Panc1 (cell line): Measurements from ENCODE around the gene TGFBRAP1. TPM values are rescaled to one million over a fixed set of nuclear protein-coding genes. Genes with fewer than 3 reads are reported as not detected.

Source experiments
- ATAC-seq: fragments of 200-7000 bp; cut with Tn5 transposase; 2 replicates; pipeline ENCODE4 v1.9.1; 2020; ENCODE audit warnings: mild to moderate bottlenecking, moderate library complexity
- BruUV-seq: library from RNA; stranded (reverse); fragments of 400-500 nt; replicated peaks from 2 replicates; lab custom pipeline; 2021; lab: Mats Ljungman, UMichigan
- CTCF ChIA-PET: fragments of 300-600 bp; sonication (Branson Sonifier 250); formaldehyde crosslinking; loops from one replicate; lab custom pipeline; 2022; ENCODE audit warnings: antibody characterized with exemption; lab: Charles Lee
- POLR2A ChIA-PET: fragments of 300-600 bp; sonication (Branson Sonifier 250); formaldehyde crosslinking; loops from one replicate; lab custom pipeline; 2022; ENCODE audit warnings: antibody characterized with exemption; lab: Charles Lee
- DNase-seq: peaks from one replicate; pipeline ENCODE4 v3.0.0-alpha.2; 2010; ENCODE audit warnings: low read depth, low spot score
- H3K27ac ChIP-seq: 2 replicates; pipeline ENCODE4 v1.5.1; 2011; ENCODE audit warnings: mild to moderate bottlenecking, low read length, inconsistent platforms
- H3K27me3 ChIP-seq: fragments of 200-500 bp; sonication (Bioruptor generic); 2 replicates; pipeline ENCODE4 v1.6.0; 2014; ENCODE audit warnings: low read length, inconsistent platforms; ENCODE audit not compliant: control insufficient read depth, insufficient read depth
- H3K36me3 ChIP-seq: fragments of 200-500 bp; sonication (Bioruptor generic); 2 replicates; pipeline ENCODE4 v1.5.1; 2014; ENCODE audit warnings: inconsistent platforms, mild to moderate bottlenecking, low read length, moderate library complexity; ENCODE audit not compliant: control insufficient read depth, insufficient read depth
- H3K4me1 ChIP-seq: 2 replicates; pipeline ENCODE4 v1.5.1; 2011; ENCODE audit warnings: inconsistent platforms, mild to moderate bottlenecking, low read length, moderate library complexity; ENCODE audit not compliant: control insufficient read depth, insufficient read depth
- H3K4me3 ChIP-seq, 2 experiments: 2 replicates each; pipeline ENCODE4 v1.5.1; 2011 to 2012; ENCODE audit warnings: low read depth in 2 of 2, low read length in 2 of 2, mild to moderate bottlenecking in 2 of 2, inconsistent platforms in 1 of 2, moderate library complexity in 1 of 2
- H3K9me3 ChIP-seq: fragments of 200-500 bp; sonication (Bioruptor generic); 2 replicates; pipeline ENCODE4 v1.5.1; 2014; ENCODE audit warnings: low read depth, mild to moderate bottlenecking, inconsistent platforms, low read length, moderate library complexity; ENCODE audit not compliant: control insufficient read depth, insufficient read depth
- POLR2AphosphoS5 ChIP-seq: IDR thresholded peaks from 2 replicates; pipeline ENCODE4 v1.6.1; 2012; ENCODE audit warnings: mild to moderate bottlenecking, low read depth, low read length, moderate library complexity
- SIN3A ChIP-seq: IDR thresholded peaks from 2 replicates; pipeline ENCODE4 v1.6.1; 2012; ENCODE audit warnings: low read depth, mild to moderate bottlenecking, low read length, moderate library complexity, borderline replicate concordance; ENCODE audit not compliant: insufficient read depth
- TCF7L2 ChIP-seq: IDR thresholded peaks from 2 replicates; pipeline ENCODE4 v1.6.1; 2011; ENCODE audit warnings: mild to moderate bottlenecking, low read depth, low read length, inconsistent platforms
- in situ Hi-C: cut with HindIII; loops from 2 replicates; pipeline ENCODE4 v1.10.0; 2016; ENCODE audit warnings: low sequenced_read_pairs, low pct_unique_long_range_greater_than_20kb
- intact Hi-C: fragments of 100-400 bp; cut with micrococcal nuclease; formaldehyde crosslinking; loops from one replicate; pipeline ENCODE4 v1.10.0; 2022; ENCODE audit not compliant: unreplicated experiment
- total RNA-seq: library from RNA; stranded (reverse); gene quantifications from one replicate; pipeline ENCODE4 v1.2.1, GENCODE V29; 2021; ENCODE audit not compliant: unreplicated experiment
- TF ChIP-seq, protein P1 (sequence below), 2 experiments: IDR thresholded peaks; 2 replicates each; pipeline ENCODE4 v1.6.1; 2011 to 2012; ENCODE audit warnings: low read depth in 2 of 2, control low read depth in 1 of 2, low read length in 1 of 2, mild to moderate bottlenecking in 1 of 2, moderate library complexity in 1 of 2; ENCODE audit not compliant: insufficient read depth in 1 of 2
- TF ChIP-seq, protein P2 (sequence below): fragments of 450-650 bp; IDR thresholded peaks from 2 replicates; pipeline ENCODE4 v1.5.1; 2017; ENCODE audit warnings: mild to moderate bottlenecking

TGFBRAP1 gene
- total RNA-seq, 1 experiment from 2014 or later = 32.7 TPM

- H3K9me3 ChIP-seq = no peaks in the 10 kb centered on the region
- TF ChIP-seq, protein P1, sequence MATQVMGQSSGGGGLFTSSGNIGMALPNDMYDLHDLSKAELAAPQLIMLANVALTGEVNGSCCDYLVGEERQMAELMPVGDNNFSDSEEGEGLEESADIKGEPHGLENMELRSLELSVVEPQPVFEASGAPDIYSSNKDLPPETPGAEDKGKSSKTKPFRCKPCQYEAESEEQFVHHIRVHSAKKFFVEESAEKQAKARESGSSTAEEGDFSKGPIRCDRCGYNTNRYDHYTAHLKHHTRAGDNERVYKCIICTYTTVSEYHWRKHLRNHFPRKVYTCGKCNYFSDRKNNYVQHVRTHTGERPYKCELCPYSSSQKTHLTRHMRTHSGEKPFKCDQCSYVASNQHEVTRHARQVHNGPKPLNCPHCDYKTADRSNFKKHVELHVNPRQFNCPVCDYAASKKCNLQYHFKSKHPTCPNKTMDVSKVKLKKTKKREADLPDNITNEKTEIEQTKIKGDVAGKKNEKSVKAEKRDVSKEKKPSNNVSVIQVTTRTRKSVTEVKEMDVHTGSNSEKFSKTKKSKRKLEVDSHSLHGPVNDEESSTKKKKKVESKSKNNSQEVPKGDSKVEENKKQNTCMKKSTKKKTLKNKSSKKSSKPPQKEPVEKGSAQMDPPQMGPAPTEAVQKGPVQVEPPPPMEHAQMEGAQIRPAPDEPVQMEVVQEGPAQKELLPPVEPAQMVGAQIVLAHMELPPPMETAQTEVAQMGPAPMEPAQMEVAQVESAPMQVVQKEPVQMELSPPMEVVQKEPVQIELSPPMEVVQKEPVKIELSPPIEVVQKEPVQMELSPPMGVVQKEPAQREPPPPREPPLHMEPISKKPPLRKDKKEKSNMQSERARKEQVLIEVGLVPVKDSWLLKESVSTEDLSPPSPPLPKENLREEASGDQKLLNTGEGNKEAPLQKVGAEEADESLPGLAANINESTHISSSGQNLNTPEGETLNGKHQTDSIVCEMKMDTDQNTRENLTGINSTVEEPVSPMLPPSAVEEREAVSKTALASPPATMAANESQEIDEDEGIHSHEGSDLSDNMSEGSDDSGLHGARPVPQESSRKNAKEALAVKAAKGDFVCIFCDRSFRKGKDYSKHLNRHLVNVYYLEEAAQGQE (IDR thresholded peaks at IDR 0.05; ENCODE audit: insufficient read depth in 1 of 2, low read depth in 2 of 2, low read length in 1 of 2) = no peak
- TF ChIP-seq SIN3A = no peak
- no peak for TF ChIP-seq POLR2AphosphoS5
- TF ChIP-seq, protein P2, sequence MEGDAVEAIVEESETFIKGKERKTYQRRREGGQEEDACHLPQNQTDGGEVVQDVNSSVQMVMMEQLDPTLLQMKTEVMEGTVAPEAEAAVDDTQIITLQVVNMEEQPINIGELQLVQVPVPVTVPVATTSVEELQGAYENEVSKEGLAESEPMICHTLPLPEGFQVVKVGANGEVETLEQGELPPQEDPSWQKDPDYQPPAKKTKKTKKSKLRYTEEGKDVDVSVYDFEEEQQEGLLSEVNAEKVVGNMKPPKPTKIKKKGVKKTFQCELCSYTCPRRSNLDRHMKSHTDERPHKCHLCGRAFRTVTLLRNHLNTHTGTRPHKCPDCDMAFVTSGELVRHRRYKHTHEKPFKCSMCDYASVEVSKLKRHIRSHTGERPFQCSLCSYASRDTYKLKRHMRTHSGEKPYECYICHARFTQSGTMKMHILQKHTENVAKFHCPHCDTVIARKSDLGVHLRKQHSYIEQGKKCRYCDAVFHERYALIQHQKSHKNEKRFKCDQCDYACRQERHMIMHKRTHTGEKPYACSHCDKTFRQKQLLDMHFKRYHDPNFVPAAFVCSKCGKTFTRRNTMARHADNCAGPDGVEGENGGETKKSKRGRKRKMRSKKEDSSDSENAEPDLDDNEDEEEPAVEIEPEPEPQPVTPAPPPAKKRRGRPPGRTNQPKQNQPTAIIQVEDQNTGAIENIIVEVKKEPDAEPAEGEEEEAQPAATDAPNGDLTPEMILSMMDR = no peak
- no peak for TF ChIP-seq TCF7L2
- ATAC-seq (no peak), DNase-seq (no peak)
- no TSS peak for BruUV-seq
- no peak overlapping the region for H3K27ac ChIP-seq
- in situ Hi-C loops = no loop called here
- no peaks in the 10 kb centered on the region for H3K4me1 ChIP-seq
- POLR2A ChIA-PET = no interaction called here
- no peak overlapping the region for H3K4me3 ChIP-seq
- CTCF ChIA-PET = no interaction called here
- H3K36me3 ChIP-seq = peaks cover 9% of the 10 kb centered on the region
- H3K27me3 ChIP-seq = no peaks in the 10 kb centered on the region
- intact Hi-C loops = no loop called here
These were observed 35.5 kb downstream of the TGFBRAP1 start for GRCh38 chr2:105294046-105294445.

DNA sequence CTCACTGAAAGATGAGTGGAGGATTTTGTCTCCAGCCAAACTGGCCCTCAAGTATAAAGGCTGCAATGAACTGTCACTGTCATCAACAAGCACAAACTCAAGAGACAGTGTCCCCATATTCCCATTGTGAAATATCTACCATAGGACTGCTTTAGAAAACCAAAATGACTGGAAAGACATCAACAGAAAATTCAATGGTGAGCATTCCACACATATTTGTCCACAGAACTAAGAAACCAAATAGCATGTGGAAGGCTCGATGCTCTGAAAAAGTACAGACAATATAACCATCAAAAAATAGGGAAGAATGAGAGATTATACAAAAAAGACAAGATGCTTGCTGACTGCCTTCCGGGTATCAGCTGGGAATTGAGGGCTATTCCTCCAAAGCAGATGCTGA is 37.6 kb downstream of the TGFBRAP1 start:
- in situ Hi-C loops = no loop called here
- Histone ChIP-seq H3K36me3 (peaks cover 8% of the 10 kb centered on the region), H3K27ac (no peak overlapping the region), H3K27me3 (no peaks in the 10 kb centered on the region), H3K4me1 (no peaks in the 10 kb centered on the region), H3K4me3 (no peak overlapping the region), H3K9me3 (no peaks in the 10 kb centered on the region)
- DNase-seq (no peak), ATAC-seq (no peak)
- TF ChIP-seq, protein P2 = no peak
- TF ChIP-seq SIN3A (no peak), TCF7L2 (no peak), POLR2AphosphoS5 (no peak)
- TF ChIP-seq, protein P1 (IDR thresholded peaks at IDR 0.05; ENCODE audit: insufficient read depth in 1 of 2, low read depth in 2 of 2, low read length in 1 of 2) = no peak
- no TSS peak for BruUV-seq
- POLR2A ChIA-PET = no interaction called here
- intact Hi-C loops = no loop called here
- CTCF ChIA-PET = no interaction called here
